ENCODE results near the gene INPP4A.
"Not testable (repeated sequence)": the region's sequence is repeated elsewhere in the genome, so short reads cannot be mapped to it uniquely, and the experiment has no call there.

INPP4A gene

DNA sequence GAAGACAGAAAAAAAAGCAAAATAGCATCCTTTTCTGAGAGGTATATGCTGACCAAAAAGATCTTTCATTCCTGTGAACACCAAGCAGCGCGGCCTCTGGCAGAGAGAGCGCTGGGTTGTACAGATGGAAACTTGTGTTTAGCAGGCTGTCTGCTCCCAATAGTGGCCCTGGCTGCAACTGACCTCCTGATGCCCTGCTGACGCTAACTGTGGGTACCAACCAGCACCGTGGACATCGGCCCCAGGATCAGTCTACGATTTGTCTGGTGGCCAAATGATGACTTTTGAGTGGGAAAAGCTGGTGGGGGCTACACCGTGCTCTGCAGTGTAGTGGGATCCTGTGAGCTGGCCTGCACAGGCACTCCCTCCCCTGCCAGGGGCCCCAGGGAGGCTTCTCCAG lies 147.9 kb downstream of the INPP4A start:
- no peak overlapping the region for H3K4me3 ChIP-seq (ENCODE audit: control insufficient read depth, low read depth, low read length)
- DNase-seq (ENCODE audit: low read depth) = no peak
- TF ChIP-seq, protein P1, sequence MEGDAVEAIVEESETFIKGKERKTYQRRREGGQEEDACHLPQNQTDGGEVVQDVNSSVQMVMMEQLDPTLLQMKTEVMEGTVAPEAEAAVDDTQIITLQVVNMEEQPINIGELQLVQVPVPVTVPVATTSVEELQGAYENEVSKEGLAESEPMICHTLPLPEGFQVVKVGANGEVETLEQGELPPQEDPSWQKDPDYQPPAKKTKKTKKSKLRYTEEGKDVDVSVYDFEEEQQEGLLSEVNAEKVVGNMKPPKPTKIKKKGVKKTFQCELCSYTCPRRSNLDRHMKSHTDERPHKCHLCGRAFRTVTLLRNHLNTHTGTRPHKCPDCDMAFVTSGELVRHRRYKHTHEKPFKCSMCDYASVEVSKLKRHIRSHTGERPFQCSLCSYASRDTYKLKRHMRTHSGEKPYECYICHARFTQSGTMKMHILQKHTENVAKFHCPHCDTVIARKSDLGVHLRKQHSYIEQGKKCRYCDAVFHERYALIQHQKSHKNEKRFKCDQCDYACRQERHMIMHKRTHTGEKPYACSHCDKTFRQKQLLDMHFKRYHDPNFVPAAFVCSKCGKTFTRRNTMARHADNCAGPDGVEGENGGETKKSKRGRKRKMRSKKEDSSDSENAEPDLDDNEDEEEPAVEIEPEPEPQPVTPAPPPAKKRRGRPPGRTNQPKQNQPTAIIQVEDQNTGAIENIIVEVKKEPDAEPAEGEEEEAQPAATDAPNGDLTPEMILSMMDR (conservative IDR thresholded peaks at IDR 0.05; ENCODE audit: control insufficient read depth, insufficient read depth, low read depth, low read length) = no peak

DNA sequence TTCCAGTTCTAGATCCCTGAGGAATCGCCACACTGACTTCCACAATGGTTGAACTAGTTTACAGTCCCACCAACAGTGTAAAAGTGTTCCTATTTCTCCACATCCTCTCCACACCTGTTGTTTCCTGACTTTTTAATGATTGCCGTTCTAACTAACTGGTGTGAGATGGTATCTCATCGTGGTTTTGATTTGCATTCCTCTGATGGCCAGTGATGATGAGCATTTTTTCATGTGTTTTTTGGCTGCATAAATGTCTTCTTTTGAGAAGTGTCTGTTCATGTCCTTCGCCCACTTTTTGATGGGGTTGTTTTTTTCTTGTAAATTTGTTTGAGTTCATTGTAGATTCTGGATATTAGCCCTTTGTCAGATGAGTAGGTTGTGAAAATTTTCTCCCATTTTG lies 150.0 kb downstream of the INPP4A start:
- not testable (repeated sequence) for DNase-seq (ENCODE audit: low read depth); H3K4me3 ChIP-seq (ENCODE audit: control insufficient read depth, low read depth, low read length)

DNA sequence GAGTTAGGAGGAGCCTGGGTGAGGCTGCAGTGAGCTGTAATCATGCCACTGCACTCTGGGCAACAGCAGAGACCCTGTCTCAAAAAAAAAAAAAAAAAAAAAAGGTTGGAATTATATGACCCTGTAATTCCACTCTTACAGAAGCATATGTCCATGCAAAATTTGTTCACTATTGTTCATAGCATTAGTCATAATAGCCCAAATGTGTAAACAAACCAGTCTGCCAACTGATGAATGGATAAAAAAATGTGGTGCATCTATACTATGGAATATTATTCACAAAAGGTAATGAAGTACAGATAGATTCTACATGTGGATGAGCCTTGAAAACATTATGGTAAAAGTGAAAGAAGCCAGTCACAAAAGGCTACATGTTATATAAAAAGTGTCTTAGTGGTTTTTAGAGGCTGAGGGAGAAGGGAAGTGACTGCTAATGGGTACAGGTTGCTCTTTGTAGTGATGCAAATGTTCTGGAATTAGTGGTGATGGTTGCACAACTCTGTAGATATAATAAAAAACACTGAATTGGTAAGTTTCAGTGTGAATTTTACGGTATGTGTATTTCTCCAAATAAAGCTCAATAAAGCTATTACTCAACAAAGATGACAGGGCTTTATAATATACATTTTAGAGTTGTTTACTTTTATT lies 154.2 kb downstream of the INPP4A start:
- TF ChIP-seq, protein P1 (conservative IDR thresholded peaks at IDR 0.05; ENCODE audit: control insufficient read depth, insufficient read depth, low read depth, low read length) = no peak
- no peak overlapping the region for H3K4me3 ChIP-seq (ENCODE audit: control insufficient read depth, low read depth, low read length)
- DNase-seq (ENCODE audit: low read depth) = peak; percentile 86

DNA sequence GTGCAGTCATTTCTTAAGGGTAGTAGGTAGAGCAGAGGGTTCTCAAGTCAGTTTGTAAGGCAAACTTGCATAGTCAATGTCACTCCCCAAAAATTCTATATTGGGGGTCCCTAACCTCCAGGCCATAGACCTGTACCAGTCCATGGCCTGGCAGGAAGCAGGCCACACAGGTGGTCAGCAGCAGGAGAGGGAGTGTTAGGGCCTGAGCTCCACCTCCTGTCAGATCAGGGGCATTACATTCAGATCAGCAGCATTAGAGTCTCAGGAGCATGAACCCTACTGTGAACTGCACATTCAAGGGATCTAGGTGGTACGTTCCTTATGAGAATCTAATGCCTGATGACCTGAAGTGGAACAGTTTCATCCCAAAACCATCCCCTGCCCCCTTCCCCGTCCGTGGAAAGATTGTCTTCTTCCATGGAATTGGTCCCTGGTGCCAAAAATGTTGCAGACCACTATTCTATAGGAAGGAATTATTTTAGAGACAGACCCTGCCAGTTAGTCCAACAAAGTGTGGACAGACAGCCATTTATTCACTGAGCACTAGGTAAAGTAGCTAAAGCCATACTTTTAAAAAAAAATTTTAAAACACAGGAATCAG lies 157.0 kb downstream of the INPP4A start:
- TF ChIP-seq, protein P1 (conservative IDR thresholded peaks at IDR 0.05; ENCODE audit: control insufficient read depth, insufficient read depth, low read depth, low read length) = peak; percentile 68
- peak; percentile 56 for DNase-seq (ENCODE audit: low read depth)
- H3K4me3 ChIP-seq (ENCODE audit: control insufficient read depth, low read depth, low read length) = no peak overlapping the region

DNA sequence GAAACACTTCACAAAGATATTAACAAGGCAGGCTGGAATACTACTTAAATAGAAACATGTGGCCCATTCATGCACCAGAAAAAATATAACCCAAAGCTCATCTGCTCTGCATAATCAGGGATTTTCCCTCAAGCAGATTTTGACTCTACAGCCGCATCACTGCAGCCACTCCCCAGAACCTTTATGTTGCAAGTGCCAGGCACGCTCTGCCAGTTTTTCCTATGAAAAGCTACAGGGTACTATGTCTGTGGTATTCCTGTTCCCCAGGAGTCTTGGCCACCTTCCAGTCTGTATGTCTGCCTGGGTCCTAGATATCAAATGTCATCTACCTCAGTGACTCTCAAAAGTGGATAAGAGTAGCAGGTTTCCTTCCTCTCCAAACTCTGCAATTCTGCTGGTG lies 159.9 kb downstream of the INPP4A start:
- TF ChIP-seq, protein P1 (conservative IDR thresholded peaks at IDR 0.05; ENCODE audit: control insufficient read depth, insufficient read depth, low read depth, low read length) = no peak
- peak; percentile 35 for DNase-seq (ENCODE audit: low read depth)
- H3K4me3 ChIP-seq (ENCODE audit: control insufficient read depth, low read depth, low read length) = no peak overlapping the region

DNA sequence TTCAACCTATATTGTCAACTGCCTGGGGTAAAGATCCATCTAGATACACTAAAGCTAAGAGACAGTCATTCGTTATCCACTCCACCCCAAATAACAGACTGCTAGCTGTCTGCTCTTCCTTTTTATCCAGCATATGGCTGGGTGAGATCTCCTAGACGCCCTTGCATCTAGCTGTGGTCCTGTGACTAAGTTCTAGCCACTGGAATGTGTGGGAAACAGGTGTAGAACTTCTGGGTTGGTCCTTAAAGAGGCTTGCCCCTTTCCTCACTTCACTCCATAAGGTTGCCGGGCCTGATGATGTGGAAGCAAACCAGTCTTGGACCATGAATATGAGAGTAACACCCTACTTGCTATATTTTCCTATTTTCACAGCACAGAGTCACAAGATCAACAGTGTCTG lies 160.4 kb downstream of the INPP4A start:
- TF ChIP-seq, protein P1 (conservative IDR thresholded peaks at IDR 0.05; ENCODE audit: control insufficient read depth, insufficient read depth, low read depth, low read length) = no peak
- no peak overlapping the region for H3K4me3 ChIP-seq (ENCODE audit: control insufficient read depth, low read depth, low read length)
- DNase-seq (ENCODE audit: low read depth) = no peak

DNA sequence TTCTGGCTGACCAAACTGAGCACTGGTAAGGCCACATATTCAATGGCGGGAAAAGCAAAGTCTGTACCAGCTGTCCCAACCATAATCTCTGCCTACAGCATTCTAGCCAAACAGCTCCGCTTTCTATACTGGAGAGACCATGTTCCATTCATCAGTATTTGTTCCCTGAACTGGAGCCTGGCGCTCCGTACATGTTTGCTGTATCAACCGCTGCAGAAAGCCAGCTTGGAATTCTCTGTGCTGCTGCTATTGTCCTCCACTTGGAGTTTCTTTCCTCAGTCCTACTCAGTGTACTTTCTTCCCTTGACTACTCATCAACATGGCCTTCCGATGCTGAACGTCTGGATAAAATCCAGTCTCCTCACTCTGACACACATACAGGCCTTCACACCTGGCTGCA lies 161.8 kb downstream of the INPP4A start:
- no peak for DNase-seq (ENCODE audit: low read depth)
- TF ChIP-seq, protein P1 (conservative IDR thresholded peaks at IDR 0.05; ENCODE audit: control insufficient read depth, insufficient read depth, low read depth, low read length) = no peak
- H3K4me3 ChIP-seq (ENCODE audit: control insufficient read depth, low read depth, low read length) = no peak overlapping the region

Measured in fibroblast of mammary gland (primary cell).